PC-9 (cell line): Measurements from ENCODE around the gene ZMIZ1.

Source experiments
- CTCF ChIP-seq: fragments of 200-600 bp; sonication (generic); conservative IDR thresholded peaks from 2 replicates; pipeline ENCODE4 v1.6.1; 2017; ENCODE audit warnings: mixed run types, antibody characterized with exemption, mild to moderate bottlenecking, moderate library complexity
- EZH2 ChIP-seq: fragments of 200-600 bp; sonication (generic); IDR thresholded peaks from 2 replicates; pipeline ENCODE4 v1.8.0; 2017; ENCODE audit warnings: antibody characterized with exemption, low read depth

GRCh38 chr10:79087721-79088120 is 19.0 kb downstream of the ZMIZ1 start:
- TF ChIP-seq CTCF, result no peak
- TF ChIP-seq EZH2, result no peak
